Lower lobe of right lung (tissue), 2 donors: ENCODE data around the gene FUCA1. TPM values are rescaled to one million over a fixed set of nuclear protein-coding genes. Genes with fewer than 3 reads are reported as not detected.

Source experiments
- ATAC-seq, 2 donors: fragments of 200-7000 bp; cut with Tn5 transposase; one replicate each; pipeline ENCODE4 v1.9.1; 2020 to 2022; ENCODE audit warnings: mild to moderate bottlenecking in 2 of 2, moderate library complexity in 2 of 2
- DNase-seq: peaks from one replicate; pipeline ENCODE4 v3.0.0-alpha.2; 2020
- H3K27ac ChIP-seq: fragments of 200-600 bp; one replicate; pipeline ENCODE4 v1.8.0; 2022
- H3K27me3 ChIP-seq: fragments of 200-600 bp; one replicate; pipeline ENCODE4 v1.8.0; 2022; ENCODE audit warnings: low read depth
- H3K36me3 ChIP-seq: fragments of 200-600 bp; one replicate; pipeline ENCODE4 v1.8.0; 2022; ENCODE audit warnings: mild to moderate bottlenecking
- H3K4me1 ChIP-seq: fragments of 200-600 bp; one replicate; pipeline ENCODE4 v1.8.0; 2022
- H3K4me3 ChIP-seq: fragments of 200-600 bp; one replicate; pipeline ENCODE4 v1.8.0; 2022; ENCODE audit warnings: mild to moderate bottlenecking
- H3K9me3 ChIP-seq: fragments of 200-600 bp; one replicate; pipeline ENCODE4 v1.8.0; 2022
- intact Hi-C: fragments of 100-400 bp; cut with DNase I; formaldehyde crosslinking; loops from one replicate; pipeline ENCODE4 v1.11.0; 2022
- total RNA-seq: library from RNA; stranded (reverse); fragmentation: NEBNext Ultra II Directional; extraction: Animal tissue kit (Norgen Biotek cat#: 25700); gene quantifications from one replicate; pipeline ENCODE4 v1.2.1, GENCODE V29; 2021
- TF ChIP-seq, protein P1 (sequence below): fragments of 200-600 bp; IDR thresholded peaks from one replicate; pipeline ENCODE4 v1.8.0; 2022; ENCODE audit warnings: antibody characterized with exemption, mild to moderate bottlenecking
- donor health status: DM: no; HTN: yes; CAD: no; lungs with severe emphysema.

FUCA1 gene
- total RNA-seq, 1 donor from 2014 or later: 54.2 TPM

DNA sequence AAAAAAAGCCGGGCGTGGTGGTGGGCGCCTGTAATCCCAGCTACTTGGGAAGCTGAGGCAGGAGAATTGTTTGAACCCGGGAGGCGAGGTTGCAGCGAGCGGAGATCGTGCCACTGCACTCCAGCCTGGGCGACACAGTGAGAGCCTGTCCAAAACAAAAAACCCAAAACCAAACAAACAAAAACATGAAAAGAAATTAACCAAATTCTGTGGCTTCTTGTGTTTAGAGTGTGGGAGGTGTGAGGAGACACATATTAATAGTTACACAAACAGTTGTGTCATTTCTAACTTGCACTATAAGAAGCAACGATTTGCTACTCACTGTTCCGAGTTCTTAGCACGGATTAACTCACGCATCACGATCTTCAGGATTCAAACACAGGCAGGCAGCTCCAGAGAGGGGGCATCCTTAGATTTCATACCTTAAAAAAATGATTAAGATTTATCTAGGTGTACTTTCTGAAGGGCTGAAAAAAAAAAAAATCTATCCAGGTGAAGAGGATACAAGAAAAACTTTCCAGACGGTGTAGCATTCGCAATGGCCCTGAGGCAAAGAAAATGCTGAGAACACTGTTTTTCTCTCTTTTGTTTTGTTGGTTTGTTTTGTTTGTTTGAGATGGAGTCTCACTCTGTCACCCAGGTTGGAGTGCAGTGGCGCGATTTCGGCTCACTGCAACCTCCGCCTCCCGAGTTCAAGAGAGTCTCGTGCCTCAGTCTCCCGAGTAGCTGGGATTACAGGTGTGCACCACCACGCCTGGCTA is 42.1 kb downstream of the FUCA1 start:
- no peak for DNase-seq
- TF ChIP-seq, protein P1, sequence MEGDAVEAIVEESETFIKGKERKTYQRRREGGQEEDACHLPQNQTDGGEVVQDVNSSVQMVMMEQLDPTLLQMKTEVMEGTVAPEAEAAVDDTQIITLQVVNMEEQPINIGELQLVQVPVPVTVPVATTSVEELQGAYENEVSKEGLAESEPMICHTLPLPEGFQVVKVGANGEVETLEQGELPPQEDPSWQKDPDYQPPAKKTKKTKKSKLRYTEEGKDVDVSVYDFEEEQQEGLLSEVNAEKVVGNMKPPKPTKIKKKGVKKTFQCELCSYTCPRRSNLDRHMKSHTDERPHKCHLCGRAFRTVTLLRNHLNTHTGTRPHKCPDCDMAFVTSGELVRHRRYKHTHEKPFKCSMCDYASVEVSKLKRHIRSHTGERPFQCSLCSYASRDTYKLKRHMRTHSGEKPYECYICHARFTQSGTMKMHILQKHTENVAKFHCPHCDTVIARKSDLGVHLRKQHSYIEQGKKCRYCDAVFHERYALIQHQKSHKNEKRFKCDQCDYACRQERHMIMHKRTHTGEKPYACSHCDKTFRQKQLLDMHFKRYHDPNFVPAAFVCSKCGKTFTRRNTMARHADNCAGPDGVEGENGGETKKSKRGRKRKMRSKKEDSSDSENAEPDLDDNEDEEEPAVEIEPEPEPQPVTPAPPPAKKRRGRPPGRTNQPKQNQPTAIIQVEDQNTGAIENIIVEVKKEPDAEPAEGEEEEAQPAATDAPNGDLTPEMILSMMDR: no peak
- H3K36me3 ChIP-seq: no peaks in the 10 kb centered on the region
- H3K27ac ChIP-seq: peak overlapping the region; percentile 95
- ATAC-seq: peak in 1 of 2 donors; percentile 15
- H3K9me3 ChIP-seq: no peaks in the 10 kb centered on the region
- H3K4me3 ChIP-seq: peak overlapping the region; percentile 93
- no peaks in the 10 kb centered on the region for H3K27me3 ChIP-seq
- intact Hi-C loops: no loop called here
- H3K4me1 ChIP-seq: peaks cover 8% of the 10 kb centered on the region

GRCh38 chr1:23825076-23825761 is 42.9 kb downstream of the FUCA1 start, which contains the start of gene HMGCL:
Gene HMGCL (minus strand): TSS chr1:23825429. CDS start chr1:23825415, 14 bp downstream.
- Histone ChIP-seq H3K4me3 (peak within 1 kb of the TSS; percentile 93), H3K27me3 (no peaks in the 10 kb centered on the region), H3K4me1 (peaks cover 8% of the 10 kb centered on the region), H3K36me3 (peaks cover 3% of the 10 kb centered on the region), H3K27ac (peak within 1 kb of the TSS; percentile 95), H3K9me3 (no peaks in the 10 kb centered on the region)
- intact Hi-C loops: no loop called here
- TF ChIP-seq, protein P1: no peak
- DNase-seq (peak; percentile 94), ATAC-seq (peak; percentile 99 to 100)

DNA sequence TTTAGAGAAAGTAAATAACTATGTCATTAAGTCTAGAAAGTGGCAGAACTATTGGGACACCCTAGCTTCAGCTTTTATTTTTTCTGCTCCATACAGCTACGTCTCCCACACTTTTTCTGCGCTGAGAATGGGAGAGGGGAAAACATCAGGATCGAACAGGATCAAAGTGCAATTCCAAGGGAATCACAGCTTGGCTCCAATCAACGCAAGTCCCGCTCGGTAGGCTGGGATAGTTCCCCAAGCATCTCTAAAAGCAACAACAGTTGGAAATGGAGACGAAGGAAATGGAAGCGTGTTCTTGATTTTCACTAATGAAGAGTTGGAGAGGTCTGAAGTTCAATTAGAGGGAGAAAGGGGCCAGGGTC is 43.4 kb downstream of the FUCA1 start:
- ATAC-seq (peak in 1 of 2 donors; percentile 14), DNase-seq (no peak)
- no peaks in the 10 kb centered on the region for H3K9me3 ChIP-seq
- H3K4me3 ChIP-seq: peak overlapping the region; percentile 93
- intact Hi-C loops: no loop called here
- no peaks in the 10 kb centered on the region for H3K27me3 ChIP-seq
- H3K27ac ChIP-seq: peak overlapping the region; percentile 95
- TF ChIP-seq, protein P1: no peak
- peaks cover 8% of the 10 kb centered on the region for H3K4me1 ChIP-seq
- peaks cover 8% of the 10 kb centered on the region for H3K36me3 ChIP-seq

GRCh38 chr1:23823767-23824166 is 44.3 kb downstream of the FUCA1 start:
- TF ChIP-seq, protein P1: no peak
- H3K9me3 ChIP-seq: no peaks in the 10 kb centered on the region
- no peak for ATAC-seq
- no peaks in the 10 kb centered on the region for H3K27me3 ChIP-seq
- H3K4me1 ChIP-seq: peaks cover 8% of the 10 kb centered on the region
- intact Hi-C loops: no loop called here
- DNase-seq: no peak
- H3K36me3 ChIP-seq: peaks cover 17% of the 10 kb centered on the region
- H3K4me3 ChIP-seq: no peak overlapping the region
- no peak overlapping the region for H3K27ac ChIP-seq

- intact Hi-C loops: no loop called here
- ATAC-seq: no peak
- H3K4me3 ChIP-seq: no peak overlapping the region
- no peaks in the 10 kb centered on the region for H3K27me3 ChIP-seq
- H3K27ac ChIP-seq: no peak overlapping the region
- TF ChIP-seq, protein P1: no peak
- peaks cover 79% of the 10 kb centered on the region for H3K36me3 ChIP-seq
- no peaks in the 10 kb centered on the region for H3K9me3 ChIP-seq
- DNase-seq: no peak
- no peaks in the 10 kb centered on the region for H3K4me1 ChIP-seq
These were observed 50.5 kb downstream of the FUCA1 start for GRCh38 chr1:23817633-23818032.
